Measurements from ENCODE around the gene SMYD3.

Gene SMYD3

DNA sequence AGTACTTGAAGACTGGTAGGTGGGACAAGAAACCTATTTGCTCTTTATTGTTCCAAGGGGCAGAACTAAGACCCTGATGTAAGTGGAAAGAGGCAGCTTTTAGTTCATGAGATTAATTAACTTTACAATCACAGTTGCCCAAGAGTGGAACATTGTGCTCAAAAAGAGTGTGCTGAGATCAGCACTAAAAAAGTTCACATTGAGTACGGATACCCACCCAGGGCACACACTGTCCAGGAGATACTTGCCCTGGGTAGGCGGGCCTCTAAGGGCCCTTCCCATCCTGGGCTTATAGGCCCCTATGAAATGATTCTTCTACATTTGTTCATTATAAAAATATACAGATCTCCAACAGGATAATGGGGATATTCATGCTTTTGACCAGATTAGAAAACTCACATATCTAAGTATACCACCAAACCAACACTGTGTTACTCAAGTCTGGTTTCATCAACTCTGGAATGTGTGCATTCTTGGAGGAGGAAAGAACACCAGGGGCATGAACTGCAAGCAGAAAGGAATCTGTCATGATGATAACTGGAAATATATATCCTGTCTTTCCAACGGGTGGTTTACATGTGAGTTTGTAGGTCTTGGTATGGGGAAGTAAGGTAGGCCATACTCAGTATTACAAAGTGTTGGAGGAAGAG is 626.2 kb downstream of the SMYD3 start:
- Histone ChIP-seq H3F3A (ENCODE audit: low read depth) (no peaks in the 10 kb centered on the region), H3K9ac (ENCODE audit: low read depth, low read length, poor library complexity, severe bottlenecking) (no peak overlapping the region), H3K36me3 (ENCODE audit: insufficient read depth, low read length) (no peaks in the 10 kb centered on the region), H3K4me2 (ENCODE audit: low read depth, low read length, poor library complexity, severe bottlenecking) (no peak overlapping the region), H3K79me2 (ENCODE audit: insufficient read depth, low read length) (no peaks in the 10 kb centered on the region), H3K9me2 (replicated peaks; ENCODE audit: low read depth, low read length) (no peaks in the 10 kb centered on the region), H2AFZ (ENCODE audit: low read length) (no peak overlapping the region), H3K9me3 (ENCODE audit: insufficient read depth, low read depth, low read length) (no peaks in the 10 kb centered on the region), H4K20me1 (ENCODE audit: insufficient read depth, low read length, poor library complexity, severe bottlenecking) (no peaks in the 10 kb centered on the region), H3K4me1 (ENCODE audit: insufficient read depth, low read length, poor library complexity, severe bottlenecking) (peaks cover 11% of the 10 kb centered on the region), H3K27me3 (ENCODE audit: insufficient read depth, low read length, poor library complexity, severe bottlenecking) (no peaks in the 10 kb centered on the region), H3K4me3 (ENCODE audit: low read length, poor library complexity, severe bottlenecking) (no peak overlapping the region)
- TF ChIP-seq, protein P1, sequence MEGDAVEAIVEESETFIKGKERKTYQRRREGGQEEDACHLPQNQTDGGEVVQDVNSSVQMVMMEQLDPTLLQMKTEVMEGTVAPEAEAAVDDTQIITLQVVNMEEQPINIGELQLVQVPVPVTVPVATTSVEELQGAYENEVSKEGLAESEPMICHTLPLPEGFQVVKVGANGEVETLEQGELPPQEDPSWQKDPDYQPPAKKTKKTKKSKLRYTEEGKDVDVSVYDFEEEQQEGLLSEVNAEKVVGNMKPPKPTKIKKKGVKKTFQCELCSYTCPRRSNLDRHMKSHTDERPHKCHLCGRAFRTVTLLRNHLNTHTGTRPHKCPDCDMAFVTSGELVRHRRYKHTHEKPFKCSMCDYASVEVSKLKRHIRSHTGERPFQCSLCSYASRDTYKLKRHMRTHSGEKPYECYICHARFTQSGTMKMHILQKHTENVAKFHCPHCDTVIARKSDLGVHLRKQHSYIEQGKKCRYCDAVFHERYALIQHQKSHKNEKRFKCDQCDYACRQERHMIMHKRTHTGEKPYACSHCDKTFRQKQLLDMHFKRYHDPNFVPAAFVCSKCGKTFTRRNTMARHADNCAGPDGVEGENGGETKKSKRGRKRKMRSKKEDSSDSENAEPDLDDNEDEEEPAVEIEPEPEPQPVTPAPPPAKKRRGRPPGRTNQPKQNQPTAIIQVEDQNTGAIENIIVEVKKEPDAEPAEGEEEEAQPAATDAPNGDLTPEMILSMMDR (conservative IDR thresholded peaks at IDR 0.05; ENCODE audit: low read length): no peak
- no peak for TF ChIP-seq EZH2phosphoT487 (IDR thresholded peaks at IDR 0.05; ENCODE audit: borderline replicate concordance)

DNA sequence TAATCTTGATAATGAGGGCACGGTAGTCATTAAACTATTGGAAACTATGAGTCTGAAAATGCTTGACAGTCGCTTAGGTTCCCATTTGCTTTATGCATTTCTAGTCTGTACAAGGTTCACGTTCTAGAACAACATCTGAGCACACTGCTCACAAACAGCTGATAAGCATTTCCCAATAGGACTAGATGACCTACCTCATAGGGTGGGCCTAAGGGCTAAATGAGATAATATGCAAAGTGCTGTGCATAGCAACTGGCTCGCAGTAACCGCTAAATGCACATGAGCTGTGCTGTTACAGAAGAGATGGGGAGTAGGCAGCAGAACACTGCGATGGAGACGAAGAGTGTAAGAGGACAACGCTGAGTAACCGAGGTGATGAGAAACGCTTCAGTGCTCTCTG is 628.0 kb downstream of the SMYD3 start:
- Histone ChIP-seq H3K36me3 (ENCODE audit: insufficient read depth, low read length) (no peaks in the 10 kb centered on the region), H4K20me1 (ENCODE audit: insufficient read depth, low read length, poor library complexity, severe bottlenecking) (no peaks in the 10 kb centered on the region), H3K4me3 (ENCODE audit: low read length, poor library complexity, severe bottlenecking) (no peak overlapping the region), H3K9me2 (replicated peaks; ENCODE audit: low read depth, low read length) (no peaks in the 10 kb centered on the region), H3K4me1 (ENCODE audit: insufficient read depth, low read length, poor library complexity, severe bottlenecking) (peaks cover 11% of the 10 kb centered on the region), H3K9me3 (ENCODE audit: insufficient read depth, low read depth, low read length) (no peaks in the 10 kb centered on the region), H2AFZ (ENCODE audit: low read length) (no peak overlapping the region), H3K79me2 (ENCODE audit: insufficient read depth, low read length) (no peaks in the 10 kb centered on the region), H3K4me2 (ENCODE audit: low read depth, low read length, poor library complexity, severe bottlenecking) (no peak overlapping the region), H3F3A (ENCODE audit: low read depth) (no peaks in the 10 kb centered on the region), H3K27me3 (ENCODE audit: insufficient read depth, low read length, poor library complexity, severe bottlenecking) (no peaks in the 10 kb centered on the region), H3K9ac (ENCODE audit: low read depth, low read length, poor library complexity, severe bottlenecking) (no peak overlapping the region)
- TF ChIP-seq EZH2phosphoT487 (IDR thresholded peaks at IDR 0.05; ENCODE audit: borderline replicate concordance): no peak
- TF ChIP-seq, protein P1 (conservative IDR thresholded peaks at IDR 0.05; ENCODE audit: low read length): no peak

DNA sequence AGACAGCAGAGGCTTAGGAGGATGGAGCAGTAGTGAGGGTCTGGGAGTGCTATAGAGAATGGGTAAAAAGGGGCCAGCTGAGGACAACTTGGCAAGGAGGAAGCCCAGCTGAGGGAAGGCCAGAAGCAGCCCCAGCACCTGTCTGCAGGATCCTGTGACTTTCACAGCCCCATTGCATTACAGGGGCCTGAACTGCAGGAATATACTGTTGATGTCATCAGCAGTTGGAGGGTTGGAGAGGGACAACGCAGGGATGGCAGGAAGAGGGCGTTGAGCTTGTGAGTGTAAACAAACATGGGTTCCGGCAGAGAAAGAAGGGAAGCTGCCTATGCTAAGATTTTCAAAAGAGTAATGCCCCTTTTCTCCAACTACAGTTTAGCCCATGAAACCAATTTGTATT is 628.5 kb downstream of the SMYD3 start:
- Histone ChIP-seq H4K20me1 (ENCODE audit: insufficient read depth, low read length, poor library complexity, severe bottlenecking) (no peaks in the 10 kb centered on the region), H3K4me3 (ENCODE audit: low read length, poor library complexity, severe bottlenecking) (no peak overlapping the region), H3K4me2 (ENCODE audit: low read depth, low read length, poor library complexity, severe bottlenecking) (no peak overlapping the region), H3F3A (ENCODE audit: low read depth) (no peaks in the 10 kb centered on the region), H2AFZ (ENCODE audit: low read length) (no peak overlapping the region), H3K4me1 (ENCODE audit: insufficient read depth, low read length, poor library complexity, severe bottlenecking) (peaks cover 11% of the 10 kb centered on the region), H3K9me3 (ENCODE audit: insufficient read depth, low read depth, low read length) (no peaks in the 10 kb centered on the region), H3K27me3 (ENCODE audit: insufficient read depth, low read length, poor library complexity, severe bottlenecking) (no peaks in the 10 kb centered on the region), H3K9me2 (replicated peaks; ENCODE audit: low read depth, low read length) (no peaks in the 10 kb centered on the region), H3K36me3 (ENCODE audit: insufficient read depth, low read length) (no peaks in the 10 kb centered on the region), H3K9ac (ENCODE audit: low read depth, low read length, poor library complexity, severe bottlenecking) (no peak overlapping the region), H3K79me2 (ENCODE audit: insufficient read depth, low read length) (no peaks in the 10 kb centered on the region)
- TF ChIP-seq, protein P1 (conservative IDR thresholded peaks at IDR 0.05; ENCODE audit: low read length): no peak
- TF ChIP-seq EZH2phosphoT487 (IDR thresholded peaks at IDR 0.05; ENCODE audit: borderline replicate concordance): no peak

Data from Loucy (cell line).